Skin of body (tissue), 2 donors: Measurements from ENCODE around the gene PACRG. TPM values are rescaled to one million over a fixed set of nuclear protein-coding genes. Genes with fewer than 3 reads are reported as not detected.

Experiments
- DNase-seq: peaks from one replicate; lab custom pipeline; 2025; lab: John Stamatoyannopoulos, UW
- total RNA-seq: library from RNA; depleted of rRNA; stranded (reverse); fragments of >200 nt; gene quantifications from one replicate; pipeline ENCODE4 v1.2.3, GENCODE V29; 2014

PACRG gene
- total RNA-seq, 1 donor from 2014 or later, result 5.5 TPM

- DNase-seq, result no peak
Measured at GRCh38 chr6:163263998-163264661, 536.4 kb downstream of the PACRG start.

GRCh38 chr6:163264662-163265035 is 536.9 kb downstream of the PACRG start:
- DNase-seq, result no peak

GRCh38 chr6:163281634-163282033 is 553.9 kb downstream of the PACRG start:
- DNase-seq, result no peak

GRCh38 chr6:163282672-163283071 is 554.9 kb downstream of the PACRG start:
- no peak for DNase-seq

- no peak for DNase-seq
Measured at GRCh38 chr6:163284151-163284550, 556.4 kb downstream of the PACRG start.

- no peak for DNase-seq
Measured at GRCh38 chr6:163285691-163286090, 557.9 kb downstream of the PACRG start.

GRCh38 chr6:163287626-163288025 is 559.9 kb downstream of the PACRG start:
- no peak for DNase-seq

GRCh38 chr6:163288066-163288465 is 560.3 kb downstream of the PACRG start:
- DNase-seq, result no peak

- no peak for DNase-seq
Measured at GRCh38 chr6:163288915-163289314, 561.1 kb downstream of the PACRG start.

- DNase-seq, result no peak
Measured at GRCh38 chr6:163289447-163289846, 561.7 kb downstream of the PACRG start.

GRCh38 chr6:163290545-163291274 is 562.9 kb downstream of the PACRG start:
- no peak for DNase-seq

- DNase-seq, result no peak
Measured at GRCh38 chr6:163291622-163292021, 563.8 kb downstream of the PACRG start.

GRCh38 chr6:163293286-163293685 is 565.5 kb downstream of the PACRG start:
- no peak for DNase-seq

GRCh38 chr6:163294734-163295133 is 567.0 kb downstream of the PACRG start:
- no peak for DNase-seq

GRCh38 chr6:163296835-163297519 is 569.2 kb downstream of the PACRG start:
- DNase-seq, result no peak

GRCh38 chr6:163298079-163298830 is 570.5 kb downstream of the PACRG start:
- DNase-seq, result no peak

- no peak for DNase-seq
Measured at GRCh38 chr6:163300838-163301237, 573.1 kb downstream of the PACRG start.

- DNase-seq, result no peak
Measured at GRCh38 chr6:163301726-163302635, 574.2 kb downstream of the PACRG start.

GRCh38 chr6:163302747-163303146 is 575.0 kb downstream of the PACRG start:
- DNase-seq, result no peak

GRCh38 chr6:163306000-163306399 is 578.2 kb downstream of the PACRG start:
- no peak for DNase-seq
